Measurements from ENCODE around the gene MYO1E.

- TF ChIP-seq EZH2phosphoT487 (IDR thresholded peaks at IDR 0.05; ENCODE audit: borderline replicate concordance, low read length) (no peak), CTCF (conservative IDR thresholded peaks at IDR 0.05; ENCODE audit: low read depth, low read length) (no peak)
Observed at GRCh38 chr15:59152694-59153450, 219.8 kb downstream of the MYO1E start.
